Activated naive CD4-positive, alpha-beta T cell treated with anti-CD3 and anti-CD28 coated beads, Interleukin-2, amount 10 ng/mL, durations not matched to agents 7 days and 5 days (primary cell): ENCODE results near the gene ITPR2.
A peak's percentile ranks its signal among the peaks of the same experiment; 100 is the strongest.
"Not testable (repeated sequence)": the region's sequence is repeated elsewhere in the genome, so short reads cannot be mapped to it uniquely, and the experiment has no call there.

Experiments
- CTCF ChIA-PET: fragments of 350-600 bp; sonication (Branson Sonifier 250); formaldehyde crosslinking; loops from one replicate; lab custom pipeline; 2021; ENCODE audit warnings: antibody characterized with exemption; lab: Charles Lee
- DNase-seq: peaks from one replicate; pipeline ENCODE4 v3.0.0-alpha.2; 2020
- H3K27ac Mint-ChIP-seq: one replicate; pipeline ENCODE4 v1.8.0; 2021; ENCODE audit warnings: mild to moderate bottlenecking, moderate library complexity, mixed read lengths
- H3K27me3 Mint-ChIP-seq: one replicate; pipeline ENCODE4 v1.8.0; 2021; ENCODE audit warnings: mild to moderate bottlenecking, mixed read lengths
- H3K36me3 Mint-ChIP-seq: one replicate; pipeline ENCODE4 v1.8.0; 2021; ENCODE audit warnings: mixed read lengths
- H3K4me1 Mint-ChIP-seq: one replicate; pipeline ENCODE4 v1.8.0; 2021; ENCODE audit warnings: mixed read lengths
- H3K4me3 Mint-ChIP-seq: one replicate; pipeline ENCODE4 v1.8.0; 2021; ENCODE audit warnings: mild to moderate bottlenecking, moderate library complexity, mixed read lengths
- H3K9me3 Mint-ChIP-seq: one replicate; pipeline ENCODE4 v1.8.0; 2021; ENCODE audit warnings: mixed read lengths

The ITPR2 gene

DNA sequence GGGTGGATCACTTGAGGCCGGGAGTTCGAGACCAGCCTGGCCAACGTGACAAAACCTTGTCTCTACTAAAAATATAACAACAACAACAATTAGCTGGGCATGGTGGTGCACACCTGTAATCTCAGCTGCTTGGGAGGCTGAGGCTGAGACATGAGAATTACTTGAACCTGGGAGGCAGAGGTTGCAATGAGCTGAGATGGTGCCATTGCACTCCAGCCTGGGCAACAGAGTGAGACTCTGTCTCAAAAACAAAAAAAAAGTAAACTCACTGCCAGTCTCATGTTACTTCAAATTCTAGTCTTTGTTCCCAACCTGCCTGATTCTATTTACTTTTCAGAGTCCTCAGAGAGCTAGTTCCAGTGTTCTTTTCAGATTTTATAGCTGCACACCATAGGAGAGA is 29.8 kb upstream of the ITPR2 start:
- not testable (repeated sequence) for H3K27ac Mint-ChIP-seq, H3K4me3 Mint-ChIP-seq, H3K9me3 Mint-ChIP-seq, DNase-seq, H3K4me1 Mint-ChIP-seq, H3K36me3 Mint-ChIP-seq
- CTCF ChIA-PET = interaction anchor here (0.8 to 1.4 kb wide), 3 partner anchors 8 to 23 kb away, joined by 3 to 6 read pairs (median 4); no protein-coding TSS in a partner anchor
- H3K27me3 Mint-ChIP-seq = peaks cover 18% of the 10 kb centered on the region

DNA sequence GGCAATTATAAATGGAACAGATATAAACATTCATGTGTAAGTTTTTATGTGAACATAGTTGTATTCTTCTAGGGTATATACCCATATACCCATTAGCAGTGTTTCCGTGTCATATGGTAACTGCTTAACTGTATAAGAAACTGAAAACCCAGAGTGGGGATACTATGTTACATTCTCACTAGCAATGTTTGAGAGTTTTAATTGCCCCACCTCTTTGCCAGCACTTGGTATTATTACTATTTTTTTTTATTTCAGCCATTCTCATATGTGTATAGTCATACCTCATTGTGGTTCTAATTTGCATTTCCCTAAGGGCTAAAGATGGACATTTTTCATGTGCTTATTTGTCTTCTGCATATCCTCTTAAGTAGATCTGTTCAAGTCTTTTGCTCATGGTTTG is 28.7 kb upstream of the ITPR2 start:
- peaks cover 18% of the 10 kb centered on the region for H3K27me3 Mint-ChIP-seq
- no peak overlapping the region for H3K4me3 Mint-ChIP-seq
- H3K27ac Mint-ChIP-seq = no peak overlapping the region
- CTCF ChIA-PET = no interaction called here
- no peaks in the 10 kb centered on the region for H3K36me3 Mint-ChIP-seq
- DNase-seq = no peak
- H3K9me3 Mint-ChIP-seq = no peaks in the 10 kb centered on the region
- no peaks in the 10 kb centered on the region for H3K4me1 Mint-ChIP-seq

DNA sequence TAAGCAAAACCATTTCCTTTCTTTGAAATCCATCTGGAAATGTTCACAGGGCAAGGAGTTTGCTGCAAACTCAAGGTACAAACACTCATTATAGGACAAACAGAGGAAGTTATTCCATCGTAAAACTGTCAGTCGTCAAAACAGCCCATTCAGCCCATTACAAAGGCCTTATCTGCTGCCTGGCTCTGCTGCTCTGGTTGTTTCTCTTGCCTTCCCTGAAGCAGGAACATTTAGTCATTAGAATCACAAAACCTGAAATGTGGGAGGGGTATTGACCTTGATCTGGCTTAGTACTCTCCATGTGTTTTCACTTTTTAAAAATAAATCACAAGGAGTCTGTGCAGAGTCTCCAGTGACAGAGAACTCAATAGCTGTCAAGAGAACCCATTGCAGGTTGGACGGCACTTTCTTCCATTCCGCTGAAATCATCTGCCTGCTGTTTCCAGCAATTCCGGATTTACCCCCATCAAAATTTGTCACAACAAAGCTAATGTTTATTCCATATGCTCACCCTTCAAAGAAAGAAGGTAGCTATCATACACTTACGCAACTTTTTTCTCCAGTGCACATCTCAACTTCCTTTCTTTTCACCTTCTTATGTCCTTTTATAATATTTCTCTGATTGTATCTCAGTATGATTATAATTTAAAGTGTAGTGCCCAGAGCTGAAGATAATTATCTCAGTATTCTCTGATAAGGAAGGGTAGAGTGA is 24.6 kb upstream of the ITPR2 start:
- no peaks in the 10 kb centered on the region for H3K4me1 Mint-ChIP-seq
- H3K27me3 Mint-ChIP-seq = peaks cover 14% of the 10 kb centered on the region
- no peaks in the 10 kb centered on the region for H3K9me3 Mint-ChIP-seq
- H3K36me3 Mint-ChIP-seq = no peaks in the 10 kb centered on the region
- no peak overlapping the region for H3K27ac Mint-ChIP-seq
- no peak overlapping the region for H3K4me3 Mint-ChIP-seq
- CTCF ChIA-PET = interaction anchor here (0.8 to 4.5 kb wide), 4 partner anchors 12 to 28 kb away, joined by 3 to 44 read pairs (median 4); no protein-coding TSS in a partner anchor
- no peak for DNase-seq

DNA sequence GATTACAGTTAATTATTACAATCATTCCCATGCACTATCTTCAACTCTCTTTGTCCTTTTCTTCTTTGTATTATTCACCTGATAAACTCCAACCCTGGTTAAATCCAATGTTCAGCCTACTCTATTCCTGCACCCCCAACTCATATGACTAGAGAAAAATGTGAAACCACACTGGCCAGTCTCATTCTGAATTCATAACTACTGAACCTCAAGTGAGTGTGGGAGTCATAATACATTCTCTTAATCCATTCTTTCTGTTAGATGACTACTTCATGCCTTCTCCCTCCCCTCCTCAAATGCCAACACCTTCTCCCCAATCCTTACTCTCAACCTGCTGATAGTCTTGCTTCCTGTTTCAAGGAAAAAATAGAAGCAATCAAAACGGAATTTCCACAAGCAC is 22.3 kb upstream of the ITPR2 start:
- H3K9me3 Mint-ChIP-seq = no peaks in the 10 kb centered on the region
- CTCF ChIA-PET = interaction anchor here (0.7 to 4.5 kb wide), 7 partner anchors 9 to 450 kb away, joined by 3 to 44 read pairs (median 5); no protein-coding TSS in a partner anchor
- H3K4me3 Mint-ChIP-seq = no peak overlapping the region
- H3K4me1 Mint-ChIP-seq = no peaks in the 10 kb centered on the region
- DNase-seq = no peak
- H3K27me3 Mint-ChIP-seq = no peaks in the 10 kb centered on the region
- H3K36me3 Mint-ChIP-seq = no peaks in the 10 kb centered on the region
- no peak overlapping the region for H3K27ac Mint-ChIP-seq

DNA sequence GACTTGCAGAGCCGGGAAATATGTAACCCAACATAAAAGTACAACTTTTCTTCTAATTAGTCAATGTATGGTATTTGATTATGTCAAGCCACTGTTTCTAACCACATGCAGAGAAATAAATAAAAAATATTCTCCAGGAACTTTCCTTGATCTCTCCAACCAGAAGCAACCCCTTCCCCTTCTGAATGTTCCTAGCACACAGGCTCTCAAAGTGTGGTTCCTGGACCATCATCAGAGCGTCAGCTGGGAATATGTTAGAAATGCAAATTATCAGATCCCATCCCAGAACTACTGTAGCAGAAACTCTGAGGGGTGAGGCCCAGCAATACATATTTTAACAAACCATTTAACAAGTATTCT is 21.0 kb upstream of the ITPR2 start:
- H3K4me3 Mint-ChIP-seq = no peak overlapping the region

DNA sequence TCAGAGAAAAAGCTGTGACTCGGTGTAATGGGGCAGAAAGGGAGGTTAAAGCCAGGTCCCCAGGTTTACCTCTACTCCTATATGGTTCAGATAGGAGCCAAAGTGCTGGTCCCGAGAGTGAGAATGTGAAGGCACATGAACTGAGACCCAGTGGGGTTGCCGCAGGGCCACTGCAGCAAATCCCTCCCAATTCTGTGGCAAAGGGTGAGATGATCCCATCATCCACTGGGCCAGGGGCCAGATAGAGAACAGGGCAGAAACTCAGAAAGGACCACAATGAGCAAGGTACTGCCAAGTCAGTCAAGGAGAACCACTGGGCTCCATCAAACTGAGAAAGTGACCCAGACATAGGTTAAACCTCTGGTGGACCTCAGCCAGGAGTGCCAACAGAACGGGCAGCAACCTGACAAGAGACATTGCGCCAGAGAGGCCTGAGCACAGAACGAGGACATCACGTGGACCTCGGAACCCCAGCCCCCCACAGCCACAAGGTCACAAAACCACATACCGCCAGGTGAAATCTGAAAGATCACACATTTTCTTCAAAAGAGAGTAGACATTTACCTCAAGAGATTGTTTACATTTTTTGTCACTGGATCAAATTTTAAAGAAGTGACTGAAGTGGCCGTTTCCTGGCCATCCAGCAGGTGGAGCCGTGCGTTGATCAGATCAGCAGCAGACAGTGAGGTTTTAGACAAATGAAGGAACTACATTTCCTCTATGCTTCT is 20.5 kb upstream of the ITPR2 start:
- peak; percentile 83 for DNase-seq
- CTCF ChIA-PET = interaction anchor here (0.8 to 4.8 kb wide), 7 partner anchors 9 to 37 kb away, joined by 3 to 44 read pairs (median 3); no protein-coding TSS in a partner anchor
- H3K27me3 Mint-ChIP-seq = no peaks in the 10 kb centered on the region
- no peaks in the 10 kb centered on the region for H3K9me3 Mint-ChIP-seq
- H3K27ac Mint-ChIP-seq = no peak overlapping the region
- no peaks in the 10 kb centered on the region for H3K4me1 Mint-ChIP-seq
- no peak overlapping the region for H3K4me3 Mint-ChIP-seq
- H3K36me3 Mint-ChIP-seq = no peaks in the 10 kb centered on the region

More for the DNA sequence above, 21.0 kb upstream of the ITPR2 start:
- Mint-ChIP-seq H3K36me3 (no peaks in the 10 kb centered on the region), H3K9me3 (no peaks in the 10 kb centered on the region), H3K4me1 (no peaks in the 10 kb centered on the region), H3K27ac (no peak overlapping the region), H3K27me3 (no peaks in the 10 kb centered on the region)
- DNase-seq = no peak
- CTCF ChIA-PET = interaction anchor here (0.7 to 4.5 kb wide), 8 partner anchors 8 to 447 kb away, joined by 3 to 44 read pairs (median 4); no protein-coding TSS in a partner anchor

DNA sequence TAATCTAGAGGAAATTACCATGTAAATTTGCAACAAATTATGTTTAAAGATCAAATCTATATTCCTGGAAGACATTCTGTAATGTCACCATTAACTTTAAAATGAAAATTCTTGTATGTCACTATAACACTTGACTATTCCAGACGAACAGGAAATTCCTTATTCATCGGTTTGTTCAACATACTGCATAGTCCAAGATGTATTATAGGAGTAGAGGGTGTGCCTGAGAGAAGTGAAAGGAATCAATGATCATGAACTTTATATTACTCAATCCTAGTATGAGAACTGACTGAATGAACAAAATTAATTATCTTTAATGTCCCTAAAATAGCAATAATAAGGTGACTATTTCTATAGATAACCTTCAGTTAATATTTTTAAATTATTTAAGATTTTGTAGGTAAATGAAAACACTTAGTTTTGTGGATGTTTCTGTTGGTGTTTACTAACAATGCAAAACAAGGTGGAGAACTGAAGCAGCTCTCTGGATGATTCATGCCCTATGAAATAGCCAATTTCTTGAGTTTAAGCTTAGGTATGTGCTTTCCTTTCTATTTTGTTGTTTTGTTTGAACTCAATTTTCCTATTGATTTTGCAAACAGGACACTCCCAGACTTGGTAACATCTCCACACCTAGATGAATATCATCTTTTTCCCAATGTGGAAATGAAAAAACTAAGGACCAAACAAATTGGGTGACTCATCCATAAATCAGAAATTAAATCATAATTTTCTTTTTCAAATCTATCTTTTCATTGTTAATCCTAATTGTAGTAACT is 18.2 kb upstream of the ITPR2 start:
- Mint-ChIP-seq H3K4me3 (no peak overlapping the region), H3K36me3 (no peaks in the 10 kb centered on the region), H3K27me3 (peaks cover 7% of the 10 kb centered on the region), H3K27ac (no peak overlapping the region), H3K4me1 (peaks cover 6% of the 10 kb centered on the region), H3K9me3 (no peaks in the 10 kb centered on the region)
- no peak for DNase-seq
- CTCF ChIA-PET = interaction anchor here (0.8 to 4.8 kb wide), 2 partner anchors 34 to 107 kb away, joined by 3 to 32 read pairs; no protein-coding TSS in a partner anchor

DNA sequence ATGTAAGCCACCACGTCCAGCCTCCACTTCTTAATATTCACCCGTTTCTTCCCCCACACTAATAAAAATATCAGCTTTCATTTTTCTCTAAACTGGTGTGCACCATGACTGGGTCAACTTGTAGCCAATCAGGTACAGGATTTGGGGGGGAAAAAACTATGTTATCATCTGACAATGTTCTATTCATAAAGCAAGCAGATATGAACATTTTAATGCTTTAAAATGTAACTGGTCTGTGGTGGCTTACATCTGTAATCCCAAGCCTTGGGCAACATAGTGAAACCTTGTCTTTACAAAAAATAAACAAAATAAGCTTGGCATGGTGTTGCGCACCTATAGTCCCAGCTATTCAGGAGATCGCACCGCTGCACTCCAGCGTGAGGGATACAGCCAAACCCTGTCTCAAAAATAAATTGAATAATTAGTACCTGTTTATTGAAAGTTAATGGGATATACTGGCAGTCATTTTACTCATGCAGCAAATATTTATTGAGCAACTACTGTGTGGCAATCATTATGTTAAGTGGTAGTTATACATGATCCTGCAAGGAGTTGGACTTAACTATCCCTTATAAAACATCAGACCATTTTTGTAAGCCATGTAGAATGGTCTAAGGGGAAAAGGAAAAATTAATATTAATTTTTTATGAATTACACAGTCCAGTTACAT is 15.3 kb upstream of the ITPR2 start:
- H3K27ac Mint-ChIP-seq = no peak overlapping the region
- no peaks in the 10 kb centered on the region for H3K9me3 Mint-ChIP-seq
- H3K27me3 Mint-ChIP-seq = peaks cover 7% of the 10 kb centered on the region
- no peak overlapping the region for H3K4me3 Mint-ChIP-seq
- CTCF ChIA-PET = interaction anchor here (1.0 to 2.4 kb wide), 2 partner anchors 14 to 37 kb away, joined by 6 to 10 read pairs; no protein-coding TSS in a partner anchor
- DNase-seq = no peak
- H3K36me3 Mint-ChIP-seq = no peaks in the 10 kb centered on the region
- H3K4me1 Mint-ChIP-seq = peaks cover 11% of the 10 kb centered on the region

DNA sequence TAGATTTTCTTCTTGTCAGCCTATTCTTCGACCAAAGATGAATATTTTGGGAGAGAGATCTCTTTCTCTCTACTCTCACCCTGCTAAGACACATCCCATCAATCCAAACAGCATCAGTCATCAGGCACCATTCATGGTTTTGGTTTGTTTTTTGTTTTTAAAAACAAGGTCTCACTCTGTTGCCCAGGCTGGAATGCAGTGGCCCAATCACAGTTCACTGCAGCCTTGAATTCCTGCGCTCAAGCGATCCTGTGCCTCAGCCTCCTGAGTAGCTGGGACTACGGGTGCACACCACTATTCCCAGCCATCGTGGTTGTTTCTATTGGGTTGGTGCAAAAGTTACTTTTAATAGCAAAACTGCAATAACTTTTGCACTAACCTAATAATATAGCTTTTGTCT is 14.4 kb upstream of the ITPR2 start:
- no peaks in the 10 kb centered on the region for H3K36me3 Mint-ChIP-seq
- no peak for DNase-seq
- no peak overlapping the region for H3K4me3 Mint-ChIP-seq
- H3K9me3 Mint-ChIP-seq = no peaks in the 10 kb centered on the region
- H3K27me3 Mint-ChIP-seq = peaks cover 13% of the 10 kb centered on the region
- peaks cover 11% of the 10 kb centered on the region for H3K4me1 Mint-ChIP-seq
- no peak overlapping the region for H3K27ac Mint-ChIP-seq
- CTCF ChIA-PET = interaction anchor here (1.0 to 2.4 kb wide), 2 partner anchors 13 to 38 kb away, joined by 6 to 10 read pairs; no protein-coding TSS in a partner anchor

DNA sequence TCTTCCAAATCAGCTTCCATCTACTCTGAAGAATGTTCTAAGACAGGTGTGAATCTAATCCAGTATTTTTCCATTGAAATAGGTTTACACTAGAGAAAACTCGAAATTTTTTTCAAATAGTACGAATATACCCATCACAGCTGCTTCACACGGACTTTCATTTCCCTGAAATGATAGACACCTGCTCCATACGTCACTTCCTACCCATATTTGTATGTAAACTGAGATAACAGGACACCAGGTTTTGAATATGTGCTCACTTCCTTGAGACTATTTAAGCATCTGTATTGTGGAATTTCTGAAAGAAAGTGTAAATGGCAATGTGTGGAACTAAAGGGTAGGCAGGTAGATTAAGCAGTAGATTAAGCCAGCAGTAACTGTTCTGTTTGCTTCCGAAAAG is 13.4 kb upstream of the ITPR2 start:
- Mint-ChIP-seq H3K4me3 (no peak overlapping the region), H3K9me3 (no peaks in the 10 kb centered on the region), H3K4me1 (peaks cover 11% of the 10 kb centered on the region), H3K36me3 (no peaks in the 10 kb centered on the region), H3K27me3 (peaks cover 15% of the 10 kb centered on the region), H3K27ac (no peak overlapping the region)
- CTCF ChIA-PET = interaction anchor here (0.8 to 2.2 kb wide), 8 partner anchors 8 to 414 kb away, joined by 3 to 12 read pairs (median 3); partner anchors contain the start of gene ITPR2
- no peak for DNase-seq

DNA sequence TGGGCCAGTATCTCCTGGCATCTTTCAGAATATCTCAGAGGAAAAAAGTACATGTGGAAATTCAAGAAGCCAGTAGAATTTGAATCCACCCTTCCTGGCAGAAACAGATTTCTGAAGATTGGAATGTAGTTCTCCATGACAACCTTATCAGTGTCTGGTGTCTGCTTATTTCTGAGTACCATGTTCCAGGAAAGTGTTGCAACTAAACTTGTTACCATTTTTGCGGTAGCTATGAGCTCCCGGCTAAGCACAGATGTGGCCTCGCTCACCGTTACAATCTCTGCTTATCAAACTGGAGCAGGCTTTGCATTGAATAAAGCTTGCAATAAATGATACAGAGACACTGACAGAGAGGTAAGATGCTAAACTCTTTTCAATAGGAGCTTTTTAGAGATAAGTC is 13.0 kb upstream of the ITPR2 start:
- no peak overlapping the region for H3K4me3 Mint-ChIP-seq
- H3K36me3 Mint-ChIP-seq = no peaks in the 10 kb centered on the region
- H3K27ac Mint-ChIP-seq = no peak overlapping the region
- CTCF ChIA-PET = interaction anchor here (0.8 to 2.2 kb wide), 8 partner anchors 9 to 413 kb away, joined by 3 to 12 read pairs (median 3); partner anchors contain the start of gene ITPR2
- DNase-seq = no peak
- H3K4me1 Mint-ChIP-seq = peaks cover 14% of the 10 kb centered on the region
- no peaks in the 10 kb centered on the region for H3K9me3 Mint-ChIP-seq
- H3K27me3 Mint-ChIP-seq = peaks cover 15% of the 10 kb centered on the region

DNA sequence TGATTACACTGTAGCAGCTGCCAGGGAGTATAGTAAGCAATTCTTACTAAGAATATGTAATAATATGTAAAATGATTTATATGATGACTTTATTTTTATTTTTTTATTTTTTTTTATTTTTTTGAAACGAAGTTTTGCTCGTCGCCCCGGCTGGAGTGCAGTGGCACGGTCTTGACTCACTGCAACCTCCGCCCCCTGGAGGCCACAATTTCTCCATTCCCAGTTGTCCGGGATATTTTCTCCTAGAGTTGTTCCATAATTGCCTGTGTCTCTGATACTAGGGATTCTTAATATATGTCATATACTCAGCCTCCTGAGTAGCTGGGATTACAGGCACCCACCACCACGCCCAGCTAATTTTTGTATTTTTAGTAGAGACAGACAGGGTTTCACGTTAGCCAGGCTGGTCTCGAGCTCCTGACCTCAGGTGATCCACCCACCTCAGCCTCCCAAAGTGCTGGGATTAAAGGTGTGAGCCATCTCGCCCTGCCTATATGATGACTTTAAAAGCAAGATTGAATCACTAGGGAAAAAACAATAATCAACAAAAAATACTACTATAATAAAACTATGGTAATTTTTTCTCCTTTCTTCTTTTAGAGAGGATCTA is 12.2 kb upstream of the ITPR2 start:
- Mint-ChIP-seq H3K4me1 (peaks cover 17% of the 10 kb centered on the region), H3K9me3 (no peaks in the 10 kb centered on the region), H3K4me3 (no peak overlapping the region), H3K27ac (no peak overlapping the region), H3K27me3 (peaks cover 15% of the 10 kb centered on the region), H3K36me3 (no peaks in the 10 kb centered on the region)
- CTCF ChIA-PET = interaction anchor here (0.7 to 2.2 kb wide), 5 partner anchors 9 to 748 kb away, joined by 3 to 12 read pairs (median 3); partner anchors contain the start of gene ITPR2
- DNase-seq = peak; percentile 27

DNA sequence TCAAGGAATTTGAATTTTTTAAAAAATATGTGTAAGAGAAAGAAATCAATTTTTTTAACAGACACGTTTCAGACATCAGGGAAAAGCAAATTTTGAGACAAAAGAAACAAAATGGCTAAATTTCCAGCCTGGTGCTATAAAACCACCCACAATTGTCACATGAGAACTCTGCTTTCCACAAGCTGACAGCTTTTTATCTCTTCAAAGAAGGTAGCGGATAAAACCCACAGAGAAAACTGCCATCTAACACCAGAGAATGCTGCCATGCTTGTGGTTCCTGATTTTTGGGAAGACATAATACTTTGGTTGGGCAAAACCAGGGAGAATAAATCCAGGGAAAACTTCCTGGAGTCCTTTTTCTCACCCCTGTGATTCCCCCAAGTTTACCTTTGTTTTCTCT is 10.3 kb upstream of the ITPR2 start:
- CTCF ChIA-PET = interaction anchor here (1.2 to 2.0 kb wide), 3 partner anchors 9 to 42 kb away, joined by 4 to 8 read pairs (median 5); partner anchors contain the start of gene ITPR2
- Mint-ChIP-seq H3K27ac (no peak overlapping the region), H3K9me3 (no peaks in the 10 kb centered on the region), H3K27me3 (peaks cover 15% of the 10 kb centered on the region), H3K4me1 (peaks cover 17% of the 10 kb centered on the region), H3K36me3 (no peaks in the 10 kb centered on the region), H3K4me3 (no peak overlapping the region)
- DNase-seq = no peak
